CD4-positive, alpha-beta T cell treated with Interleukin-6 for 4 hours (primary cell): Measurements from ENCODE around the gene PLA2G2E.
"Not testable (repeated sequence)": the region's sequence is repeated elsewhere in the genome, so short reads cannot be mapped to it uniquely, and the experiment has no call there.

Experiments used
- DNase-seq: peaks from one replicate; pipeline ENCODE4 v3.0.0-alpha.2; 2020; ENCODE audit warnings: mixed read lengths

The PLA2G2E gene, protein sequence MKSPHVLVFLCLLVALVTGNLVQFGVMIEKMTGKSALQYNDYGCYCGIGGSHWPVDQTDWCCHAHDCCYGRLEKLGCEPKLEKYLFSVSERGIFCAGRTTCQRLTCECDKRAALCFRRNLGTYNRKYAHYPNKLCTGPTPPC

DNA sequence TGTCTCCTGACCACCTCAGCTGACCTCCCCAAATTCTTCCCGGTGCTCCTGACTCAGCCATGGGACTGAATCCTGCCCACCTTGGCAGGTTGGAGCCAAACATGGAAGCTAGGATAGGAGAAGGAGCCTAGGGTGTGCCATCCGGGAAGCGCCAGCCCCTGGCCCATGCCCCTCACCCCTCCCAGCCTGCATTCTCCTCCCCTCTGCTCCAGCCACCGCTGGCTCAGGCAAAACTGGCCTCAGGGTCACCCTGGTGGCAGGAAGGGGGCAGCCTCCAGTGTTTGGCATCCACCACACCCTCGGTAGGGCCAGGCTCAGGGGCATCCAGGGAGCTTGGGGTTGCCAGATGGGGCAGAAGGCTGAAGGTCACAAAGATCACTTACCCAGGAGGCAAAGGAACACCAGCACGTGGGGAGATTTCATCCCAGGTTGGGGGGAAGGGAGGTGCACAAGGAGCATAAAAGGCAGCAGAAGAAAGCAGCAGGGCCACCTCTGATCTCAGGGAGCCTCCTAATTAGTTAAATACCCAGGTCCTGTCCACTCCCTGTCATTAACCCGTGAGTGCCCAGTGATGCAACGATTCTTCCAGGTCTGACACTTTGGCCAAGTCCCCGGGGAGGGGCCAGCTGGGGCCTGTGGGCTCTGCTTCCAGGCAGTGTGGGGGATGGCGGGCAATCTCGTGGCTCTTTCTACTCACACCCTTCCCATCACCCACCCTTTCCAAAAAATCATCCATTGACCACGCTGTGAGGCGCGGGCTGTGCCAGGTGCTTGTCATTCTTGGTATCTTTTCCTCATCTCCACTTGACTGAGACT, at the start of gene PLA2G2E:
PLA2G2E (minus strand) TSS at position 481 of the 816 bp plus-strand sequence; CDS start at position 423, 58 bp downstream.
- DNase-seq: no peak

DNA sequence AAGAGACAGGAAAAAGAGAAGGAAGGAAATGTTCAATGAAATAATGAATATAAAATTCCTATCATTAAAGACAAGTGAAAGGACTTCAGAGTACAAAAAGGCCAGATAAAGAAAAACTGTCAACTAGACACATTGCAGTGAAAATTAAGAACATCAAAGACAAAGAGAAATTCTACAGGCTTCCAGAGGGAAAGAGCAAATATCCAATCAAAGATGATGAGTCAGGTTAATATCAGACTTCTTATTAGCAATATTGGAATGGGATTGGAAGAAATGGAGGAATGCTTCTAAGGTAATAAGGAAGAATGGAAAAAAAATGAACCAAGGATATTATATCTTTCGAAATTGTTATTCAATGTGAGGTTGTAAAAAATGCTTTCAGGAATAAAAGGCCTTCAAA, 48.2 kb upstream of the PLA2G2E start:
- DNase-seq: no peak

DNA sequence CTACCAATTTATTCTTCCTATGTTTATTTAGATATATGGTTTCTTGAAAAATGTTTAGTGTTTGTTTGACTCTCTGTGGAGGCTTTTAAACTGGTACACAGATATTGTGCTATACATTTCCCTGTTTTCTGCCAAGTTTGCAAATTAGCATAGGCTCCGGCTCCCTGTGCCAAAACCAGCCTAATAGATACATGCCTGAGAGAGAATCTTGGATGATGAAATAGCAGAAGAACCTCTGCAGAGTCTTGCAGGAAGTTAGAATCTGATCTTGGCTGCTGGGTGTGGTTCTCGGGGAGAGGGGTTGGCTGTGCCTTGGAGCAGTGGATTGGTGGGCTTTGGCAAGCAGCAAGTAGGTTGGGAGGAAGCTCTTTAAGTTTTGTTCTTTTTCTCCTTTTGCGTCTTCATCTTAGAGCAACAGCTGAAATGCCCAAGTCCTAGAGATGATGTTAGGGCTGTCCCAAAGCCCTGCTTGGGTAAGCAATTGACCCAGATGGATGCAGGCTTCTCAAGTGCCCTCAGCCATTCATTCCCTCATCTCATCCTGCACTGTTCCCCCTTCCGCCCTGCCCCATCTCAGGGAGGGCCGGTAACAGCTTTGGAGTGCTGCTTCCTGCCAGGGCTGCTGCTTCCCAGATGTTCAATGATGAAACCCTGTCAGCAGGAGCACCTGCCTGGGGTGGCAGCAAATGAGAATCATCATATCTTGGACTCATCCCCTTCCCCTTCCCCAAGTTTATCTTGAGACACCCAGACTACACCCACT, 46.7 kb upstream of the PLA2G2E start:
- no peak for DNase-seq

DNA sequence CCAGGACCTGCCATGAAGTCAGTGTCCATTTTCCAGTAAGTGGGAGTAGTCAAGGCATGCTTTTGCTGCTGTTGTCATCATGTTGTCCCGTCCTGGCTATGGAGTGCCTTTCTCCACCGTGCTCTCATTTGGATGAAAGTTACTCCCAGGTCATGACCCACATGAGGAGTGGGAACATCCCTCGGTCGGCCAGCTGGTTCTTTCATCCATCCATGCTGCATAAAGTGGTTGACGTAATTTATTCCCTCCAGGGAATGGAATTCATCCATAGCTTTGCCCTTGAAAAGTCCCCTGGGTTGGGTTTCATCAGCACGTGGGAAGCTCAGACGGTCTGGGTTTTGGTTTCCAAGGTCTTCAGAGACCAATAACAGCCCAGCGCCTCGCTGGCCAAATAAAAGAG, 44.4 kb upstream of the PLA2G2E start:
- no peak for DNase-seq

DNA sequence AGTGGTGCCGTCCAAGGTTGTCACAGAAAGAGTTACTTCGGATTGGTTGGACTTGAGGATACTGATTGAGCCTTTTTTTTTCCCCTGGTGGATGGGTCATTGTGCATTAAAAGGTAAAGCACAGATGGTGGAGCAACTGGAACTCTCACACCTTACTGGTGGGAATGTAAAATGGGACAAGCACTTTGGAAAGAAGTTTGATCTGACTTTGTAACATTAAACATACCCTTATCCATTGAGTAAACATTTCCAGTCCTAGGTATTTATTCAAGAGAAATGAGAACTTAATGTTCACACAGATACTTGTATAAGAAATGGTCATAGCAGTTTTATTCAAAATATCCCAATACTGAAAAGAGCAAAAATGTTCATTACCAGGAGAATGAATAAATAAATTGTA, 41.1 kb upstream of the PLA2G2E start:
- DNase-seq: no peak

DNA sequence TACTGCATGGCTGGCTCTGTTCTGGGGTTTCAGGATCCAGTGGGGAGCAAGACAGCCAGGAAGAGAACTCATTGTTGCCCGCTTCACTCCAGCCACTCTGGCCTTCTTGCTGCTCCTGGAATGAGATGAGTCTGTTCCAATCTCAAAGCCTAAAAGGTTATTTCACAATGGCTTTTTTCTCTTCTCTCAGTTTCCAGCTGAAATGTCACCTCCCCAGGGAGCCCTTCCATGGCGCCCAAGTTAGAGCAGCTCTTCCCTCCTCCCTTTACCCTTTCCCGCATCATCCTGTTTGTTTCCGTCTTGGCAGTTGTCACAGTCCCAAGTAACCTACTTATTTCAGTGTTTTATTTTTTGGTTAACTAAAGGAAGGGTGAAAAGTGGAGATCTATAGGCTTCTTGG, 40.2 kb upstream of the PLA2G2E start:
- DNase-seq: no peak

DNA sequence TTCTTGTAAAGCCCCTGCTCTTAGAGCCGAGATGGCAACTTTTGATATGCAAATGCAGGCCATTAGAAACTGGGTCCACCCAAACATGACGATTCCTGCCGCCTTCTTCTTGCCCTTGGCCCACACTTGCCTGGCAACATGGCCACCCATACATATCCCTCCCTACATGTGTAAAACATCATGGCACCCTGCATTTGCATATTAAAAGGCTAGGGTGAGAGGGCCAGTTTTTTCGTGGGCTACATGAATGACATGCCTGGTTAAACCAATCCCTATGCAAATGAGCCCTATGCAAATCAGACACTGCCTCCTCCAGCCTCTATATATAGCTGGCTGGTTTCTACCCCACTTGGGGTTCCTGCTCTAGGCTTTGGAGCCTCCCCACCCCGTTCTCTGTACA, 37.2 kb upstream of the PLA2G2E start:
- DNase-seq: no peak

DNA sequence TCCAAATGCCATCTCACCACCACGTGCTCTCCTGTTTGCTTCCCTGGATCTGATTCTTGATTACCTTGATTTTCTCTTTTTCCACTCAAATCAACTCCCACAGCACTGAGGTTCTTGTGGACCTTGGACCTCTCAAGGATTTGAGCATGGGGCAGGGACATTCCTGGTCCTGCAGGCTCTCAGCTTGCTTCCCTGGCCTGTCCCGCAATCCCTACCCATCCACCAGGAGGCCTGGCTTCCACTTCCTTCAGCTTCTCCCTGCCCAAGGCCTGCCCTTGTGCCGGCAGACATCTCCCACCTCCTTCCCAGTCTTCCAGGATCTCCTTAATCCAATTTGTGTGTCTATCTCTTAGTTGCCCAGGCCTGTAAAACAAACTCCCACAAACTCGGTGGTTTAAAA, 34.4 kb upstream of the PLA2G2E start:
- DNase-seq: no peak

DNA sequence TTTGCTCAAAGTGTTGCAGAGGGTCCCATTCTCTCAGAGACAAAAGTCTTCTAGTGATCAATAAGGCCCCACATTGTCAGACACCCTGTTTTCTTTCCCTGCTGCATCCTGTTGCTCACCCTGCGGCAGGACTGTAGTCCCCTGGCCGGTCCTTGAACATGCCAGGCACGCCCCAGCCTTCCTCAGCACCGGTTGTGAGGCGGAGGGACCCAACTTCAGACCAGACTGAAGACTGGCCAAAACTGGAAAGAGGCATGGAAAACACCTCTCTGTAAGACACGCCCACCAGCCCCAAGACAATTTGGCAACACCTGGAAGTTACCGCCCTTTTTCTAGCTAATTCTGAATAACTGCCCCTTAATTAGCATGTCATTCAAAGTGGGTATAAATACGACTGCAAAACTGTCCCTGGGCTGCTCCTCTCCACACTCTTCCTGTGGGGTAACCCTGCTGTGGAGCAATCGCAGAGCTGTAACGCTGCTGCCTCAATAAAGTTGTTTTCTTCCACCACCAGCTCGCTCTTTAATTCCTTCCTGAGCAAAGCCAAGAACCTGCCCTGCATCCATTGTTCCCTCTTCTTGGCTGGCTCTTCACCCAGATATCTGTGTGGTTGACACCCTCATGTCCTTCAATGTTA, 32.2 kb upstream of the PLA2G2E start:
- no peak for DNase-seq

DNA sequence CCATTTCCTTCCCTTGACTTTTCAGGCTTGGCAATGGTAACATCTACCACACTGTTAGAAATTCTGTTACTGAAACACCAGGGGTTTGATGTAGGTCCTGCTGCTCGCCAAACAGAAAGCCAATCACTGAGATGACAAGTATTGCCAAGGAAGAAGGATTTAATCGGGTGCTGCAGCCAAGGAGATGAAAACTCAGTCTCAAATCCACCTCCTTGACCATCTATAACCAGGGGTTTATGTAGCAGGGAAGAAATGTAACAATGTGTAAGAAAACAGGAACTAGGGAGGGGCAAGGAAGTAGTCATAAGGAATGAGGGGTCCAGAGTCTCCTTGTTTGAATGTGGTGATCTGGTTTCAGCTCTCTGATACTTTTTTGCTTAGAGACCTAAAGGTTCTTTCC, 30.6 kb upstream of the PLA2G2E start:
- no peak for DNase-seq

DNA sequence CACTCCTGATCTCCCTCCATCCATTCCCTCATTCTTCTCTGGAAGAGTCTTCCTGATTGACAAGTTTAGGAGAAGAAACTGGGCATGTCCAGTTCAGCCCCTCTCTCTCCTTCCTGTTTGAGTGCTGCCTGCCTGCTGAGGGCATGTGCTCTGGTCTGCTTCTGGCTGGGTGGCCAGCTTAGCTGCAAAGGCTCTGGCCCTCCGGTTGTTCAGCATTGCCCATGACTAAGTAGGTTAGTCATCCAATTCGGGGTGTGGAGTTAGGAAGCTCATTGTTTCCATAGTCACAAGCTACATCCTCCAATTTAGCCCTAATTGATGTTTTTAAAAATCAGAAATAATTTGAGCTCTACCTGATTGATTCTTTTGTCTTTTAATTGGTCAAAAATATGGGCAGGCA, 25.6 kb upstream of the PLA2G2E start:
- DNase-seq: no peak

DNA sequence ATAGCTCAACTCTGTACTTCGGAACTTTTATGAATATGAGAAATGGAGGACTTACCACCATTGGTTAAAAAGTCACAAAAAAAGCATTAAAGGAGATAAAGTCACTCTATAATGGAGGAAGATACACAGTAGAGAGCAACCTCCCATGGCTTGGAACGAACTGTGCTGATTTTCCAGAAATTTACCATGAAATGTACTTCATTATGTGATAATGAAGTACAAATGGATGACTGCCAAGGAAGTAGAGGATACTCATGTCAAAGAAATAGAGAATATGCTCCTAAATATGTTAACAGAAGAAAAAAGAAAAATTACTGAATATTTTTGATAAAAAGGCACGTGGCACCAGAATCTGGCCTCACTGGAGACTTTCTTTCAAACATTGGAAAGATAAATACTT, 23.6 kb upstream of the PLA2G2E start:
- DNase-seq: no peak

DNA sequence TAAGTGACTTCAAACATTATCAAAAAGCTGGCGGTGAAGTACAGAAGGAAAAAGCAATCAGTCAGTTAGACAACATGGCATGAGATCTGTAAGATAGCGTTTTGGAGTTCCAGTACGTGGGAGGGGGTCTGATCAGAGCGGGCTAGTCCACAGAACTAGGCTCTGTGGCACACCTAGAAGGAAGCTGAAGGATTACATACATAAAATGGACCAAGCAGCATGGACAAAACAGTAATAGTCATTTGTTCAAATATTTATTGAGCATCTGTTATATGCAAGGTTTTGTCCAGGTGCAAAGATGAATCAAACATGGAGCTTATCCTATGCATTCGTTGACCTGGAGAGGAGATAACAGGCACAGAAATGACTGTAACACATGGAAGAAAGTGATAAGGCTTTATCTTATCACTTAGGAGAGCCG, 22.9 kb upstream of the PLA2G2E start:
- no peak for DNase-seq

DNA sequence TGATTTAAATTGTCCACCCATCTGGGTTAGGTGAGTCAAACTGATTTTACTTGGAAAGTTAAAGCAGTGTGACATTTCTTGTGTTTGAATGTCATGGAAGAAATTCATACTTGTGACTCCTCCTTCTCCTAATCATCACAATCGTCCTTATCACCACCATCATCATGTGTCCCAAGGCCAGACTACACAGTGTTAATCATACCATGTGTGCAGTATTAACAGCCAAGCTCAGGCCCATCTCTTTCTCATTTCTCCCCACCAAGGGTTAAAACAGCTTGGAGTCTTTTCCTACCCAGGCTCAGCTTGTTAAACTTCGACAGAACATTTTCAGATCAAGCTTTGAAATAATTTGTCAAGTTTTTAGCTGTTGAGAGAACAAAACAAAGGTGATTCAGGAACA, 22.5 kb upstream of the PLA2G2E start:
- no peak for DNase-seq

DNA sequence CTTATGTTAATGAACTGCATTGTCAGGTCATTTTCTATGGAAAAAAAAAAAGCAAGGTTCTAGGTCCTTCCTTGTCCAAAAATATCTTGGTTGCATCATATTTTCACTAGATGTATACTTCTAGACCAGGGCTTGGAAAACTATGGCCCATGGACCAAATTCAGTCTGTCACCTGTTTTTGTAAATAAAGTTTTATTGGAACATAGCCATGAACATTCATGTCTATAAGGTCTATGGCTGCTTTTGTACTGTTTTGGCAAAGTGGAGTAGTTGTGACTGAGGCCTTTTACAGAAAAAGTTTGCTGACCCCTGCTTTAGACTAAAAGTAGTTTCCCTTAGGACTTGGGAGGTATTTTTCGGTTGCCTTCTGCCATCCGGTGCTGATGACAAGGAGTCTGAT, 19.2 kb upstream of the PLA2G2E start:
- no peak for DNase-seq

DNA sequence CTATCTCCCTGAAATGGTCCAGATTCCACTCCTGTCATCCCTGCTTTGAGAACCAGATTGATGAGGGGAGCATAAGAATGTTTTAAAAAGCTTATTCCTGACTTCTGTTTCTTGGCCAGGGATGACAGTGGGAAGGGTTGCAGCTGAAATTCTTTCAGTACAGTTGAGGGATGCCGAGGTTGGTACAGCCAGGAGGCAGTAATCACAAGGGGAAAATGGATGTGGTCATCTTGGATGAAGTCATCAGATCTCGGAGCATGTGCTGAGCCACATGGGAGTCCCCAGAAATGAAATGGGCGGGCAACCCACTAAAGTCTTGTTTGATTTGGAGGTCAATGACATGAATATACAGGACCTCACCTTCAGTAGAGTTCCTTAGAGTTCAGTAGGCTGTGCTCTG, 18.7 kb upstream of the PLA2G2E start:
- DNase-seq: no peak

DNA sequence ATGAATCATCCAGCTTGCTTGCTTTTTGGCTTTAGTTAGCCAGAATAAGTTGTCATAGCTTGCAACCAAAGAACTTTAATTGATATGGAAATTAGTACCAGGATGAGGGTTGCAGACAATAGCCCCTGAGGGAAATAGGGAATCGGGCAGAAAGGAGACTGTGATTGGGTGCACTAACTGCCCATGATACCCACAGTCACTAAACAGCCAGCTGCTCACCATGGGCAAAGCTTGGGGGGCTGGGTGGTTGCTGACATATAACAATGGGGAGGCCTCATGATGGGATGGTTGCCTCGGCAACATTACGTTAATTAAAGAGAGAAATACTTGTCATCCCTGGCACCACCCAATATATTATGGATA, 17.8 kb upstream of the PLA2G2E start:
- DNase-seq: no peak

DNA sequence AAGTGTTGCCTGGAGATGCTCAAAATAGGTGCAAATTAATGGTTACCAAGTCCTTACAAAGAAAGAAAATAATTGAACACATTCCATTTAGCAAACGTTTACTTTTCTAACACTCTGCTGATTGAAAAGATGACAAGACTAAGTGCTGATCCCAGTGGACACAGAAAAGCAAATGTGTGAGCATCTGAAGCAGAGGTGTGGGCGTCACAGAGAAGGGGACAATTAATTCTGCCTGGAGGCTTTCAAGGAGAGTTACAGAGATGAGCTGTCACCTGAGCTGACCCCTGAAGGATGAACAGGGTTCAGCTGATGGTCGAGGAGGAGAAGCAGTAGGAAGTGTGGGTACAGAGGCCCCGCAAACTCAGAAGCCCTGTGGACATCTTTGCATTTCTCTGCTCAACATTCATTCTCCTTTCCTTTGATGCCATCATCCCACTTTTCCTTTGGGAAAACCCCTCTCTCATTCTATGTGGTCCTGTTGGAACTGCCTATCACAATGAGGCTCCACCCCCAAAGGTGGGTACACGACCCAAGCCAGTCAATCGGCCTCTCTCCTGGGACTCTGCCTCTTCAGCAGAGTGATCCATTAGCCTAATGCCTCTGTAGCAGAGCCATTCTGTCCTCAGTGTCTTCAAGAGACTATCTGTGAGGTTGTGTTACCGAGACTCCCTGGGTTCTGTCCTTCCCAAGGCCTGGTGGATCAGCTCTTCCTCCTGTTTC, 17.2 kb upstream of the PLA2G2E start:
- no peak for DNase-seq

DNA sequence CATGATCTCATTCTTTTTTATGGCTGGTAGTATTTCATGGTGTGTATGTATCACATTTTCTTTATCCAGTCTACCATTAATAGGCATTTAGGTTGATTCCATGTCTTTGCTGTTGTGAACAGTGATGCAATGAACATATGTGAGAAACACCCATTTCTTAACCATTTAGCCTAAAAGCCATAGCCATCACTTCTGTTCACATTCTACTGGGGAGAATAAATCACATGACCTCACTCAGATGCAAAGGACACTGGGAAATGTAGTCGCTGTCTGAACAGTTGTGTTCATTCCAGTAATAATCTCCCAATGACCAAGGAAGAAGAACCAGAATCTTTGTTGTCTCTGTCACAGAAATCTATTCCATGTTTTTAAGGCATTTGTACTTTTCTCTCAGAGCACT, 15.1 kb upstream of the PLA2G2E start:
- DNase-seq: no peak

DNA sequence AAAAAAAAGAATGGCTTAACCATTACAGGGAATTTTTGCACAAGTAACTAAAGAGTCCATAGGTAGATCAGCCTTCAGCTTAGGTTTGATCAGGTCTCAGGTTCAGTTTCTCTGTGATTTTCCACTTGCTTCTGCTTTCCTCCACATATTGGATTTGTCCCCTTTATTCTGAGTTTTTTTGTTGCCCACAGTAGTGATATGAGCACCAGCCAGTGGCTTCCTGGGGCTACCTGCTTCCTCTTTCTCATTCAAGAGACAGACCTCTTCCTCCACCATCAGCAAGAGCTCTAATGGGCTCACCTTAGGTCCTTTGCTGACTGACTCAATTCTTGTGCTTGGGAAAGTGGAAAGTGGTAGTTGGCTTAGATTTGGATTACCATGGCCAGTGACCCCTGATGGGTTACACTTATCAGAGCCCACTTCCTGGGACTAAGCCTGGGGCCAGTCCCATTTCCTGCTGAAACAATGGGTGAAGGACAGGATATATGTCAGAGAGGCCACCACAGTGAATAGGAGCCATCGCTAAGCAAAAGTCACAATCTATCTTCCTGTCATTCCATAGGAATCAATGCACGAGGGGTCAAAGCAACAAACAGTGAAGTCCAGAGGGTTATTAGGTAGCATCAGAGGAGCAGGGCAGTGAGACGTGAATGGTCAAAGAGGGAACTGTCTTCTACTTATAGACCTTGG, 12.8 kb upstream of the PLA2G2E start:
- DNase-seq: no peak

DNA sequence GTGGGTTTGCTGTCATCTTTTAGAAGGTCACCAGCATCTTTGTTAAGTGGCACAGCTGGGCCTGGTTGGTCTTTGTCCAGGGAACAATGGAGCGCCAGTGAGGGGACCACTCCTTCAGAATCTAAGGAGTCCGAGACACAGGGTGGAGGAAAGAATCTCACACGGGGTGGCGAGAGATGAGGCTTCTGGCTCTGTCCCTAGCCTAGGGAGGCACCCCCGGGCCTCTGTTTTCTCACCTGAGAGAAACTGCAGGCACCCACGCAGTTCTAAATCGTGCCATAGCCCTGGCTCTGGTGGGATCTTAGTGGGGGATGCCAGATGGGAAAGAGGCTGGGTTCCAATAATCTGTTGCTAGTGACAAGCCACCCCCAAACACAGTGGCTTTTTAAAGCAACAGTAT, 10.9 kb upstream of the PLA2G2E start:
- DNase-seq: no peak

DNA sequence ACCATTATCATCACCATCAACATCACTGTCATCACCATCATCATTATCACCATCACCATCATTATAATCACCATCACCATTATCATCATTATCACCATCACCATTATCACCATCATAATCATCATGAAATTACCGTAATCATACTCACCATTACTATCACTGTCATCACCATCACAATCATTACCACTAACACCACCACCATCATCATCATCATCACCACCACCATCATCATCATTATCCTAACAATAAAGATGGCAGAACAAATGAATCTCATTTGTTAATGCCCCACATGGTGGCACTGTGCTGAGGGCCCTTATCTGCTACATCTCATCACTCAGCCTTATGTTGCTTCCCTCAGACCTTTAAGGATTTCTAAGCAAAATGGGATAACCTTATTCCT, 9.4 kb upstream of the PLA2G2E start:
- DNase-seq: no peak

DNA sequence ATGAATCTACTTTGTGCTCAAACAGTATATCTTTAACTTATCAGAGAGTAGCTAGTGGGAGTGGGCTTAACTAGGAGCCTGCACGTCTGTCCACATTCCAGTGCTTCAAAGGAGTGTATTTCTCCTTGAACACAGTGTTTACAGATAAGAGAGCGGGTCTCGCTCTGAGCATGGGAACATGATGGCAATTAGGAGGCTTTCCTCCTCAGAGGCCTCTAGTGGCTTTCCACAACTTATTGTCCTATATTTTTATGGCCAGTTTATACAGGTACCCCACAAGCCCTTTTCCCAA, 3.7 kb upstream of the PLA2G2E start:
- not testable (repeated sequence) for DNase-seq
